Bone marrow (tissue), 2 donors: ENCODE measurements around the gene PSTPIP2.
"Not testable (repeated sequence)": the region's sequence is repeated elsewhere in the genome, so short reads cannot be mapped to it uniquely, and the experiment has no call there.

Source experiments
- DNase-seq, 2 donors: peaks; one replicate each; lab custom pipeline; 2025; lab: John Stamatoyannopoulos, UW

PSTPIP2 gene

GRCh38 chr18:45991788-45992187 is 80.3 kb downstream of the PSTPIP2 start:
- no peak for DNase-seq

GRCh38 chr18:45984546-45985235 is 87.4 kb downstream of the PSTPIP2 start:
- DNase-seq, result no peak

GRCh38 chr18:45981821-45982220 is 90.2 kb downstream of the PSTPIP2 start:
- no peak for DNase-seq

DNA sequence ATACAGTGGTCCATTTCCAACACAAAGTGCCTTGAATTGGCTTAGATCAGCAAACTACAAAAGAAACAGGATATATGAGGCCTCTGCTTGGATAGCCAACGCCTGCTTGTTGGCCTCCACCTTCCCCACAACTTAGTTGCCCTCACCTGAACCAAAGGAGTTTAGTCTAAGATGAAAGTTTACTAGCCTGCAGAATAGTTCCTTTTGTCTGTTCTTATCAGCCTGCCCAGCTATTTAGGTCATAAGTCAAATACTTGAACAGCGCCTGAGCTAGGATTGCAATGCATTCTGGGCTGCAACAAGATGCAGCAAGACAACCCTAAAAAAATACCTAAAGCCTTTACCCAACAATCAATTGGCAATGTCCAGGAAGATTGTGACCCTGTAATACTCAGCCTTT is 91.8 kb downstream of the PSTPIP2 start:
- no peak for DNase-seq

- DNase-seq, result no peak
These were observed 94.0 kb downstream of the PSTPIP2 start for GRCh38 chr18:45978084-45978483.

DNA sequence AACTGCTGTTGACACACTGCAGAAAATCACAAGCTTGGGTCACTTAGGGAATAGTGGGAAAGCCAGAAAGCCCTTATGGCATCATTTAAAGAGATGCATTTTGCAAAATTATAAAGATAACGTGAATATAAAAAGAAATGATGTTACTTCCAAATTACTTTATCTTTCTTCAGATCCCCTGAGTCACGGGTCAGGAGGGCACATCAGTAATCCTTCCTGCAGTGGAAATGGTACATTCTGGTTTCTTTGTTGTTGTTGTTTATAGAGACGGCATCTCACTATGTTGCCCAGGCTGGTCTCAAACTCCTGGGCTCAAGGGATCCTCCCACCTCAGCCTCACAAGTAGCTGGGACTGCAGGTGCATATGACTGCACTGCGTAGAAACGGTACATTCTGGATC is 95.1 kb downstream of the PSTPIP2 start:
- no peak for DNase-seq

DNA sequence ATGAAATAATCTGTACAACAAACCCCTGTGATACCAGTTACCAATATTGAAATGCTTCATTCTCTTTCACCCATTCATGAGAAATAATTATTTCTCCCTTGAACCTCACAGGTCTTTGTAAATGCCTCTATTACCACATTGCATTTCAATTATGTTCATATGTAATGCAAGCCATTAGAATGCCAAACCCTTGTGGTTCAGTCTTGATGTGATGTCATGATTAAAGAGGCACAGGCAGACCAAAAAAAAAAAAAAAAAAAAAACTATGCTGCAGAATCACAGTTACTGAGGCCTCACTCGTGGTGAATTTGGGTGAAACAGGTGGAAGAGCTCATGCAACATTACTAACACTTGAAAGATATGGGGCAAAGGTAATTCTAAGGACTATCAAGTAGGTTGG is 95.5 kb downstream of the PSTPIP2 start:
- no peak for DNase-seq

DNA sequence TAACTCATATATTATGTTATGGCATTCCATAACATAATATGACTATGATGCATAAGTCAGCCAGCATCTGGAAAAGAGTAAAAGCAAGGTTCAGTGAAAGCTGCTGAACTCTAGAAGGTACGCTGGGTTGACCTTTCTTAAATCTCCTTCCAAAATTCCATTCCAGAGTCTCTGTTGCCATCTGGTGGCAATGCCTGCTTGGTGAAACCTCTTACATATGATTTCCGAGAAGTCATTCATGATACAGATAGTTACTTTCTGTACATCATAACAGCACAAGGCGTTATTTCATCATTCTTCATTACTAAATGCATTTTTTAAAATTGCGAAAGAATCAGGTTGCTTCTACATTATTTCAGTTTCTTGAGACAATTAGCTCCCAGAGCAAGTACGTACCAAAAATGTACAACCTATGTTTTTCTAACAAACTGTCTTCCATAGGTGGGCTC is 97.9 kb downstream of the PSTPIP2 start:
- peak in 1 of 2 donors; percentile 49 for DNase-seq

DNA sequence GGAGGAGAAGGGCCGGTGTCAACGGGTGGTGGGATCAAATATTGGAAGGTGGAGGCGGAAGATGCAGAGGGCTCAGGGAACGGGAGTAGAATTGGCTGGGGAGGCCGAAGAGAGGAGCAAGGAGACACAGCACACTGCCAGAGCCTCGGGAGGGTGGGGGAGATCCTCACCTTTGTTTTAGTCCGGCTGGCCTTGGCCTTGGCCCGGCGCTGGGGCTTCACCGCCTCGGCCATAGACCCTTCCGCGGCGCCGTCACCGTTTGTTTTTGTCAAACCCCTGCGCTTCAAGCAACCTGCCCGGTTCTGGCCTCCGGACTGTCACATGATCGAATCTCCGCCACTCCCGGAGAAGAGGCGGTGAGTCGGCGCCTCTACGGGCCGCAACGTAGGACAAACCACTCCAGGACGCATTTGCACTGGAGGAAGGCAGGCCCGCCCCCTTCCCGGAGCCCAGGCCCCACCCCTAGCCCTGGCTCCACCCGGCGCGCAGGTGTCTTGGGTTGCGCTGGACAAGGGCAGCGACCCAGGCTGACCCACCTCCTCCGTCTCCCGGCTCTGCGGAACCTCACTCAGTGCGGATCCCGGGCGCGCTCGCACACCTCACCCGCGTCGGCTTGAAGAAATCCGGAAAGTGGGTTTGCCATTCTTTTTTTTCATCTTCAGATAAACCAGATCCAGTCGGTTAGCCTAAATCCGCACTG is 104.9 kb downstream of the PSTPIP2 start, which contains the start of gene EPG5:
Gene EPG5, minus strand, starts transcription at position 323 of the 700 bp plus-strand sequence. Its CDS starts 90 bp downstream, at position 233.
- DNase-seq, result peak; percentile 66 to 84

GRCh38 chr18:45964913-45965312 is 107.1 kb downstream of the PSTPIP2 start:
- not testable (repeated sequence) for DNase-seq

DNA sequence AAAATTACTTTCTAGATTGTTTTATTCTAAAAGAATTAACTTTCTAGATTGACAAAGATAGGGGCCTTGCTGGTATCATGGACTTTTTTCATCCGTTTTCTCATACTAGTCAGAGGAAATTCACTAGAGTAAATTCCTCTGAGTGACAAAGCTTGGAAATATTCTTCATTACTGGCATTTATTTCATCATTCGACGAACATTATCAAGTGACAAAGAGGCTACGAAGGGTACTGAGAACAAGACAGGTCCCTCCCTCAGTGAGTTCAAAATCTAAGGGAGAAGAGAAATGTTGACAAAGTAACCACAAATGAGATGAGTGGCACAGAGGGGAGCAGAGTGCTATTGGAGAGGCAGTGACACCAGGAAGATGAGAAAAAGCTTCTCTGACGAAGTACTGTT is 109.2 kb downstream of the PSTPIP2 start:
- DNase-seq, result no peak

DNA sequence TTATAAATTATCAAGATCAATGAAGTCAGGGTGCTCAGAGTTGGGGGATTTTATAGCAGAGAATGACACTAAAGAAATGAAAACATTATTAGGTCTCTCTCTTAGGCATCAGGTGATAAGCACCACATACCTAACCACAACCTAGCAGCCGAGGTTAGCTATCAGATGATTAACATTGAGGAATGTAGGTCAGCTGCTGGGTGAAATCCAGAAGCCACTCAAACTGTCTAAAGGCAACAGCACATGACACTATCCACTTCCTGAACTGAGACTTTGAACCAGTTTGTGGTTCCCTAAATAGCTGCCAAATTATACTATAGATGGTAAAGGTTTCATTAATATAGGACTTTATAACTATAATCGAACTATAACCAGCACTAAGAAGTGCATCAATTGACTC is 109.6 kb downstream of the PSTPIP2 start:
- no peak for DNase-seq

GRCh38 chr18:45959484-45959883 is 112.6 kb downstream of the PSTPIP2 start:
- DNase-seq, result not testable (repeated sequence)

GRCh38 chr18:45958730-45959129 is 113.3 kb downstream of the PSTPIP2 start:
- no peak for DNase-seq

DNA sequence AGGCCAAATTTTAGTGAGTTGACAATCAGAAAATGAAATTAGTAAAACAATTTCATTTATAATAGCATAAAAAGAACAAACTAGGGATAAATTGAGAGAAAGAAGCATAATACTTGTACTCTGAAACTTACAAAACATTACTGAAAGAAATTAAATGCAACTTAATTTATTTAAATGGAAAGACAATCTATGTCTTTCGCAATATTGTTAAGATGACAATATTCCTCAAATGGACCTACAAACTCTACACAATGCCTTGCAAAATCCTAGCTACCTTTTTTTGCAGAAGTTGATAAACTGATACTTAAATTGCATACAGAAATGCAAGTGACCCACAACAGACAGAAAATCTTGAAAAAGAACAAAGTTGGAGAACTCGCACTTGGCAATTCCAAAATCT is 114.0 kb downstream of the PSTPIP2 start:
- no peak for DNase-seq

GRCh38 chr18:45957100-45957499 is 115.0 kb downstream of the PSTPIP2 start:
- DNase-seq, result no peak

DNA sequence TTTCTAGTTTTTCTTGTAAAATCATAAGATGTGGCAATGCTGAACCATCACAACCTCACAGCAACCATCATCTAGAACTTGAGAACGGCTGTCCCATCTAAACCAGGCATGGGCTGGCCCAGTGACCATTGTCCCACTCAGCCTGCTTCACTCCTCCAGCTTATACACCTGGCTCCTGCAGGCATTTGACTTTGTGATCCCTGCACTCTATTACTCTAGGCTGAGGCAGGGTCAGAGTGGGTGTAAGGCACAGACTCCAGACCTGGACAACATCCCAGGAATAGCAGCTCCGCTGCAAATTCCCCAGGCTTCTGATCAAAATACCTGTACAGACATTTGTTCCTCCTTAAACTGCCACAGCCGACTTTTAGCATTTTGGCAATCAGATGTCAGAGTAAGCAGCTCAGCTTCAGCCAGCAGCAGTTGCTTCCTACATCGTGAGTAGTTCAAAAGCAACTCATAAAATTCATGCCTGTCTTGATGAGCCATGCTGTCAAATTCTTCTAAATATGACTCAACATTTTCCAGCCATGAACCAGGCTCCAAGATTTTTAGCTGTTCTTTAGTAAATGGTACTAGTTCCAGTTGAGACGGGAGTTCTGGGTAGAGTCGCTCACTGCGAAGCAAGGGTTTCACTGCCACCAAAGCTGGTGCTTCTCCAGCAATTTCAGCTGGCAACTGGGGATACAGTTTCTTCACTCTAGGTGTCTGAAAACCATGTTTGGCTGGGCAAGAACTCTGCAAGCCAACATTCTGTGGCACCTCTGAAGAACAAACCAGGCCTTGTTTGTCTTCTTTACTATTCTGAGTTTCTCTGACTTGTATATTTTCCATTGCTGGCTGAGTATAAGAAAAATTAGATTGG is 117.8 kb downstream of the PSTPIP2 start:
- no peak for DNase-seq

DNA sequence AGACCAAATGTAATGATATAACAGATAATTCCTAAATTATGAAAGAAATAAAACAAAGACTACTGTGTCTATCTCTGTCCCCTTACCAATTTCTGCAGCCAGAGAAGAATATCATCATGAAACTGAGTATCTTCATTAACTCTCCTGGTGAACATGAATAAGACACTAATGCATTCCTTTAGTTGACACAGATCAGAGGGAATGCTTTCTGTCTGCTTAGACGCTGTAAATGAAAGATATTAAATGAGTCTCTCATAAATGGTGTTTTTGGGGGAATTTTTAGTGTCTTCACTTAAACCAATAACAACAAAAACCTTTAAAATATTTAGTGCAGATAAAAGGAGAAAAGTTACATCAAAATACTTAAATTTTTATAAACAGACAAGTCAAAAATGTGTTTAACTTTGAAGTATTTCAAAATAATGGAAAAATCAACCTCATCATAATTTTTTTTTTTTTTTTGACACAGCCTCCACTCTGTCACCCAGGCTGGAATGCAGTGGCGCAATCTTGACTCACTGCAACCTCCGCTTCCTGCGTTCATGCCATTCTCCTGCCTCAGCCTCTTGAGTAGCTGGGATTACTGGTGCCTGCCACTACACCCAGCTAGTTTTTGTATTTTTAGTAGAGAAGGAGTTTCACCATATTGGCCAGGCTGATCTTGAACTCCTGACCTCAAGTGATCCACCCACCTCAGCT is 120.9 kb downstream of the PSTPIP2 start:
- peak in 1 of 2 donors; percentile 9 for DNase-seq

GRCh38 chr18:45945669-45946068 is 126.4 kb downstream of the PSTPIP2 start:
- DNase-seq, result no peak

DNA sequence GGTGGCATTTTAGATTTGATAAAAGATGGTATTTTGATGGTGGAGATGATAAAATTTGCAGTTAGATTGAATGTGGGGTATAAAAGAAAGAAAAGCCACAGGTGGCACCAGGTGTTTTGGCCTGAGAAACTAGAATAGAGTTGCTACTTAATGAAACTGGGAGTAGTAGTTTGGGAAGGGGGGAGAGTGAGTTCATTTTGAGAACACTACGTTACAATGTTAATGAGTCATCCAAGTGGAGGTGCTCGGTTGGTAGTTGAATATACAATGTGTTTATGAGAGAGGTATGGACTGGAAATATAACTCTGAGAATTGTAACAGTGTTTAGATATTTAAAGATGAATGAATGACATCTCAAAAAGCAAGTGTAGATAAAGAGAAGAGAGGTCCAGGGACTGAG is 131.3 kb downstream of the PSTPIP2 start:
- DNase-seq, result no peak

GRCh38 chr18:45939236-45939635 is 132.8 kb downstream of the PSTPIP2 start:
- DNase-seq, result no peak

GRCh38 chr18:45938488-45938935 is 133.5 kb downstream of the PSTPIP2 start:
- no peak for DNase-seq
